Upper lobe of right lung (tissue), 1 donor: Measurements from ENCODE around the gene LINC00305. TPM values are rescaled to one million over a fixed set of nuclear protein-coding genes. Genes with fewer than 3 reads are reported as not detected.

Source experiments
- ATAC-seq: fragments of 200-7000 bp; cut with Tn5 transposase; one replicate; pipeline ENCODE4 v1.9.1; 2020; ENCODE audit warnings: mild to moderate bottlenecking, moderate library complexity
- DNase-seq: peaks from one replicate; pipeline ENCODE4 v3.0.0-alpha.2; 2020
- H3K27ac ChIP-seq: fragments of 200-600 bp; one replicate; pipeline ENCODE4 v1.8.0; 2022
- H3K27me3 ChIP-seq: fragments of 200-600 bp; one replicate; pipeline ENCODE4 v1.8.0; 2022; ENCODE audit warnings: mild to moderate bottlenecking
- H3K36me3 ChIP-seq: fragments of 200-600 bp; one replicate; pipeline ENCODE4 v1.8.0; 2022
- H3K4me1 ChIP-seq: fragments of 200-600 bp; one replicate; pipeline ENCODE4 v1.8.0; 2022
- H3K4me3 ChIP-seq: fragments of 200-600 bp; one replicate; pipeline ENCODE4 v1.8.0; 2022; ENCODE audit warnings: mild to moderate bottlenecking
- H3K9me3 ChIP-seq: fragments of 200-600 bp; one replicate; pipeline ENCODE4 v1.8.0; 2022
- CTCF ChIP-seq: fragments of 200-600 bp; IDR thresholded peaks from one replicate; pipeline ENCODE4 v1.8.0; 2022; ENCODE audit warnings: antibody characterized with exemption
- intact Hi-C: fragments of 100-400 bp; cut with DNase I; formaldehyde crosslinking; loops from one replicate; pipeline ENCODE4 v1.11.0; 2022
- total RNA-seq: library from RNA; stranded (reverse); fragmentation: NEBNext Ultra II Directional; extraction: Animal tissue kit (Norgen Biotek cat#: 25700); gene quantifications from one replicate; pipeline ENCODE4 v1.2.1, GENCODE V29; 2021
- donor health status: DM: no; HTN: yes; CAD: no; lungs with severe emphysema.

LINC00305 gene
- total RNA-seq, 1 donor from 2014 or later = not detected

DNA sequence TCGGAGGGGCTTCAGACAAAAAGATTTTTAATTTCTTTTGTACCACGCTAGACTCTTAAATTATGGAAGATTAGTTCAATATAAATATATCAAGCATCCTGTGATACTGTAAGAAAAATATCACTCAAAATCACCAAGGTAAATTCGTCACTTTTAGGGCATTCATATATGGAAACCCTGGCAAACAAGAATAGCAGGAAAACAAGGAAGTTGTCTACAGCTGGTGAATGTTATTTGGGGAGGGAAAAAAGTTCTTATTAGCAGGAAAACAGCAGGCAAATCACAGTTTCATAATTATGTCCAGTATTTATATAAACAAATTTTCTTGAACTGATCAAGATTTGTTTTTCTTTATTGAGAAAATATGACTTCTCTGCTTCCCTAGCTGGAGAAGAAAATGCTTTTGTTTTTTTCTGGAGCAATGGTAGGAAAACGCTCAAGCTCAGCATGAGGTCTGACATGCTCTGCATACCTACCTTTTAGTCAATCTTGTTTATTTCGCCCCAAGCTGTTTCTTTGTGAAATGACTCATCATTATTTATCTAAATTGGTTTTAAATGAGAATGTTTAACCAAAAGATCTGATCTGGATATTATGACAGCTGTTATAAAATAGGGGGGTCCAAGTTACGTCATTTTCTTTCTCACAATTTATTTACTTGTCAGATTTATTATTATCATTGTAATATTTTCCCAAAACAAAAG, 14.7 kb downstream of the LINC00305 start:
- Histone ChIP-seq H3K4me3 (no peak overlapping the region), H3K27ac (no peak overlapping the region), H3K36me3 (no peaks in the 10 kb centered on the region), H3K27me3 (no peaks in the 10 kb centered on the region), H3K9me3 (no peaks in the 10 kb centered on the region), H3K4me1 (no peaks in the 10 kb centered on the region)
- ATAC-seq (no peak), DNase-seq (no peak)
- no peak for TF ChIP-seq CTCF
- intact Hi-C loops = no loop called here

- no peak overlapping the region for H3K4me3 ChIP-seq
- H3K36me3 ChIP-seq = no peaks in the 10 kb centered on the region
- H3K4me1 ChIP-seq = no peaks in the 10 kb centered on the region
- no peaks in the 10 kb centered on the region for H3K27me3 ChIP-seq
- no peak for TF ChIP-seq CTCF
- H3K9me3 ChIP-seq = no peaks in the 10 kb centered on the region
- ATAC-seq (no peak), DNase-seq (no peak)
- no peak overlapping the region for H3K27ac ChIP-seq
- intact Hi-C loops = no loop called here
Measured at GRCh38 chr18:64132871-64133270, 16.0 kb downstream of the LINC00305 start.

DNA sequence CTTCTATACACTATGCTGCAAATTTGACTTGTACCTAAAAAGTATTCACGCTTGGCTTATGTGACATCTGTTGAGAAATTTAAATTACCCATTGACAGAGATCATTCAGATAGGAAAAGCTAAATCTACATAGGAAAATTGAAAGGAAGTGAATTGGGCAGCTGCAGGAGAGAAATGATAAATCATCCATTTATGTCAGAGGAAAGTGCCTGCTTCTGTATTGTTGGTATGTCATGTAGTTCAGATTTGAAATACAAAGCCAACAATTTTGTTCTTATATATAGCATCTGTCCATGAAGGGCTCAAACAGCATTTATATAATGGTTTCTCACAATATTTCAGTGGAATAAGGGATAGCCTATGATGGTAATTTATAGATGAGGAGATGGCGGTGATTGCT, 17.6 kb downstream of the LINC00305 start:
- no peak overlapping the region for H3K27ac ChIP-seq
- intact Hi-C loops = no loop called here
- H3K27me3 ChIP-seq = no peaks in the 10 kb centered on the region
- H3K36me3 ChIP-seq = no peaks in the 10 kb centered on the region
- no peak overlapping the region for H3K4me3 ChIP-seq
- no peak for TF ChIP-seq CTCF
- H3K4me1 ChIP-seq = no peaks in the 10 kb centered on the region
- H3K9me3 ChIP-seq = no peaks in the 10 kb centered on the region
- ATAC-seq (no peak), DNase-seq (no peak)

GRCh38 chr18:64127172-64127571, 21.7 kb downstream of the LINC00305 start:
- DNase-seq (no peak), ATAC-seq (no peak)
- Histone ChIP-seq H3K36me3 (no peaks in the 10 kb centered on the region), H3K27ac (no peak overlapping the region), H3K27me3 (no peaks in the 10 kb centered on the region), H3K4me1 (no peaks in the 10 kb centered on the region), H3K9me3 (no peaks in the 10 kb centered on the region), H3K4me3 (no peak overlapping the region)
- no peak for TF ChIP-seq CTCF
- intact Hi-C loops = no loop called here

- no peak overlapping the region for H3K4me3 ChIP-seq
- H3K36me3 ChIP-seq = no peaks in the 10 kb centered on the region
- no peaks in the 10 kb centered on the region for H3K4me1 ChIP-seq
- peak; percentile 16 for TF ChIP-seq CTCF
- ATAC-seq (no peak), DNase-seq (no peak)
- intact Hi-C loops = no loop called here
- no peak overlapping the region for H3K27ac ChIP-seq
- H3K9me3 ChIP-seq = no peaks in the 10 kb centered on the region
- H3K27me3 ChIP-seq = no peaks in the 10 kb centered on the region
Measured at GRCh38 chr18:64119916-64120315, 29.0 kb downstream of the LINC00305 start.

DNA sequence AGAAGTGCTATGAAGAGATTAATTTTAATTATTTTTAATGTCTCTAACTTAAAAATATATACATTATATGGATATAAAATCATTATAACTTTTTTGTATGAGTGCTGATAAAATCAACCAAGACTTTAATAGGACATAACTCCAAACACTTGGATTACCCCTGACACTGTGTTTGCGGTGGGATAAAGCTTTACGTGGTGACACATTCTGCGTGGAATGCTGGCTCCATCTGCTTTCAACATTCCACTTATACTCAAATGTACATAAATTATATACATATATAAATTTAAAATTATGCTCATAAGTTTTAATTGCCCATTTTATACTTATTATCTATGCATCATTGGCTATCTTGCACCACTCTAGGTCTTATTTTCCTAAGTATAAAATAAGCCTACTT, 30.5 kb downstream of the LINC00305 start:
- Histone ChIP-seq H3K27me3 (no peaks in the 10 kb centered on the region), H3K36me3 (no peaks in the 10 kb centered on the region), H3K4me3 (no peak overlapping the region), H3K27ac (no peak overlapping the region), H3K9me3 (no peaks in the 10 kb centered on the region), H3K4me1 (no peaks in the 10 kb centered on the region)
- intact Hi-C loops = no loop called here
- DNase-seq (no peak), ATAC-seq (no peak)
- no peak for TF ChIP-seq CTCF
